Fibroblast of the conjunctiva (primary cell): Measurements from ENCODE around the gene CFTR.

Experiments
- DNase-seq: peaks from one replicate; pipeline ENCODE4 v3.0.0-alpha.2; 2010; ENCODE audit warnings: low read depth

Gene CFTR

DNA sequence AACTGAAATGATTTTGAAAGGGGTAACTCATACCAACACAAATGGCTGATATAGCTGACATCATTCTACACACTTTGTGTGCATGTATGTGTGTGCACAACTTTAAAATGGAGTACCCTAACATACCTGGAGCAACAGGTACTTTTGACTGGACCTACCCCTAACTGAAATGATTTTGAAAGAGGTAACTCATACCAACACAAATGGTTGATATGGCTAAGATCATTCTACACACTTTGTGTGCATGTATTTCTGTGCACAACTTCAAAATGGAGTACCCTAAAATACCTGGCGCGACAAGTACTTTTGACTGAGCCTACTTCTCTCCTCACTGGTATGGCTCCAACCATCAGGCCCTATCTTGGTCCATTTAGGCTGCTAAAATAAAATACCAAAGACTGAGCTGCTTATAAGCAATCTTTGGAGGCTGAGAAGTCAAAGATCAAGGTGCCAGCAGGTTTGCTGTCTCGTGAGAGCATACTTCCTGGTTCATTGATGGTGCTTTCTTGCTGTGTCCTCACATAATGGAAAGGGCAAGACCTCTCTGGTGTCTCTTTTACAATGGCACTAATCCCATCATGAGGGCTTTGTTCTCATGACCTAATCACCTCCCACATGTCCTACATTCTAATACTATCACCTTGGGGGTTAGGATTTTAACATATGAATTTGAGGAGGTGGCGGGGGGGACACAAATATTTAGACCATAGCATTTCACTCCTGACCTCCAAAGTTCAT lies 173.3 kb downstream of the CFTR start:
- no peak for DNase-seq

GRCh38 chr7:117654780-117655179 lies 175.0 kb downstream of the CFTR start:
- no peak for DNase-seq

DNA sequence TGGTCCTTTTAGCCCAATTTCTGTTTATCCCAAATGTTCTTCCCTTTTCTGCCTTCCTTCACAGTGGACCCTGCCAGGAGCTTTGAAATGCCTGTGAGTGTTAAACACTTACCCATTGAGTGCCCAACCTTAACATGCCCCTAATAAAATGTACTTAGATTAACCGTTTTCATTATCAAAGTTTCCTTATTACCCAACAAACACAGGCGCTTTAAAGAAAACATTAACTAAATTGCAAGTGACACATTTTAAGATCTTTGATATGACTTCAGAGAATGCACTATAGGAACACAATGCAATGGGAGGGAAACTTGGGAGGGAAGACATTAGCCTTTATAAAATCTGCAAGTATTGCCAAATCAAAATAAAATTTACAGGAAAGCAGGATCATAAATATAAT lies 177.0 kb downstream of the CFTR start:
- DNase-seq, result no peak

DNA sequence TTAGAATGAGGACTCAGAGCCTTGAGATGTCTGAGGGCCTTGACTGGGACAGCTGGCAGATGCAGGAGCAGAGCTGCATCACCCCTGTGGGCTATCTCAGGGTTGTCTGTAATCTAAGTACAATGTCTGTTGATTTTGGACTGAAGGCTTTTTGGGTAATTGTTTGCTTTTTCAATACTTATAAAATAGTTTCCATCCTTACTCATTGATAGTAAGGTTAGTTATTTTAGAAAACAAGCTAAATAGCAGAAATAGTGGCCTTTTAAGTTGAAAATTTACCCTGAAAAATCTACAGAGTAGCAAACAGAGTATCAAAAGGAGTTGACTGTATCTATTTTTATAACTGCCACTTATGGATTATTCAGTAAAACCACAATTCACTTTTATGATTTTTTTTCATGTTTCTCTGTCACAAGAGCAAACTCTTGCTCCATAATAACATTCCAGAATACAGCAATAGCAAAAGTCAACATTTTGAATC lies 179.7 kb downstream of the CFTR start:
- DNase-seq, result no peak

GRCh38 chr7:117661328-117661727 lies 181.5 kb downstream of the CFTR start:
- DNase-seq, result no peak

GRCh38 chr7:117664047-117664446 lies 184.2 kb downstream of the CFTR start:
- DNase-seq, result no peak

DNA sequence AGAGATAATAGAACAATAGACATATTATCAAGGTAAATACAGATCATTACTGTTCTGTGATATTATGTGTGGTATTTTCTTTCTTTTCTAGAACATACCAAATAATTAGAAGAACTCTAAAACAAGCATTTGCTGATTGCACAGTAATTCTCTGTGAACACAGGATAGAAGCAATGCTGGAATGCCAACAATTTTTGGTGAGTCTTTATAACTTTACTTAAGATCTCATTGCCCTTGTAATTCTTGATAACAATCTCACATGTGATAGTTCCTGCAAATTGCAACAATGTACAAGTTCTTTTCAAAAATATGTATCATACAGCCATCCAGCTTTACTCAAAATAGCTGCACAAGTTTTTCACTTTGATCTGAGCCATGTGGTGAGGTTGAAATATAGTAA lies 185.5 kb downstream of the CFTR start:
- DNase-seq, result no peak

DNA sequence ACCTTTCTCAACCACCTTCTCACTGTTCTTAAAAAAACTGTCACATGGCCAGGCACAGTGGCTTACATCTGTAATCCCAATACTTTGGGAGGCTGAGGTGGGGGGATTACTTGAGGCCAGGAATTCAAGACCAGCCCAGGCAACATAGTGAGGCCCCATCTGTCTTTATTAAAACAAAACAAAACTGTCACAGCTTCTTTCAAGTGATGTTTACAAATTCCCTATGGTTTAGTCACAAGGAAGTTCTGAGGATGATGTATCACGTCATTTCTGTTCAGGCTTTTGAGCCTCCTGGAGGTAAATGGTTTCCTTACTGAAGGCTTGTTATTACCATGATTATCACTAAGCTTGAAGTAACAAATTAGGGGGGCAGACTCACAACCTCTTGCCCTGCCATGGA lies 186.2 kb downstream of the CFTR start:
- no peak for DNase-seq

GRCh38 chr7:117666689-117667088 lies 186.9 kb downstream of the CFTR start:
- no peak for DNase-seq

DNA sequence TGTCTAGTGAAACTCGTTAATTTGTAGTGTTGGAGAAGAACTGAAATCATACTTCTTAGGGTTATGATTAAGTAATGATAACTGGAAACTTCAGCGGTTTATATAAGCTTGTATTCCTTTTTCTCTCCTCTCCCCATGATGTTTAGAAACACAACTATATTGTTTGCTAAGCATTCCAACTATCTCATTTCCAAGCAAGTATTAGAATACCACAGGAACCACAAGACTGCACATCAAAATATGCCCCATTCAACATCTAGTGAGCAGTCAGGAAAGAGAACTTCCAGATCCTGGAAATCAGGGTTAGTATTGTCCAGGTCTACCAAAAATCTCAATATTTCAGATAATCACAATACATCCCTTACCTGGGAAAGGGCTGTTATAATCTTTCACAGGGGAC lies 187.6 kb downstream of the CFTR start:
- no peak for DNase-seq

DNA sequence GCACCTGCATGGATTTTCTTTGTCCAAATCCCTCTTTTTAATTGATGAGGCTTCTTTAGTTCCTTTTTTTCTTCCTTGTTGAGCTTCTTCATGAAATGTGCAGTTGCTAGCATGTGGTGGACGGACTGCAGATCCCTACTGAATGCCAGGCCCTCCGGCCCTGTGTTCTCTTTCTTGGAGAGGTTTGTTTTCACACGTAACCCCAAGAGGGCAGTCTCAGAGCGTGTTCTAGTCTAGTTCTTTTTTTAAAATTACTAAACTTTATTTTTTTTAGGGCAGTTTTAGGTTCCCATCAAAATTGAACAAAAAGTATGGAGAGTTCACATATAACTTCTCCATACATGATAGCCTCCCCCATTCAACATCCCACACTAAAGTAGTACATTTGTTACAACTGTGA lies 190.0 kb downstream of the CFTR start:
- DNase-seq, result no peak

DNA sequence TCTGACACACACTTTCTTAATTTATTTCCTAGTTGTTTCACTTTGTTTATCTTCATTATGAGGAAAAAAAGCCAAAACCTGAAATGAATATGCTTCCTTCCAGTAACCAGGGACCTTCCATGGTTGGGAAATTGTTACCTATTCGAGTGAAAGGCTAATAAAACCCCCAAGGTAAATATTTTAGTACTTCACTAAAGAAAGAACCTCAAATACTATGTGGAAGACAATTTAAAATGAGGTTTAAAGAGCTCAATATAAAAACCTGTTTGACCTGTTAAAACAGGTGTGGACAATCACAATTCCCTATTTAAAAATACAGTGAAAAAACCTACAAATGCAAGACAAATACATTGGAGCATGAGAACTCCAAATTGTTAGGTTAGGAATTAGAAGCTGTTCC lies 192.6 kb downstream of the CFTR start:
- DNase-seq, result no peak

- no peak for DNase-seq
Measured at GRCh38 chr7:117673367-117673766, 193.5 kb downstream of the CFTR start.

- DNase-seq, result peak; percentile 18
Measured at GRCh38 chr7:117673839-117674238, 194.0 kb downstream of the CFTR start.

DNA sequence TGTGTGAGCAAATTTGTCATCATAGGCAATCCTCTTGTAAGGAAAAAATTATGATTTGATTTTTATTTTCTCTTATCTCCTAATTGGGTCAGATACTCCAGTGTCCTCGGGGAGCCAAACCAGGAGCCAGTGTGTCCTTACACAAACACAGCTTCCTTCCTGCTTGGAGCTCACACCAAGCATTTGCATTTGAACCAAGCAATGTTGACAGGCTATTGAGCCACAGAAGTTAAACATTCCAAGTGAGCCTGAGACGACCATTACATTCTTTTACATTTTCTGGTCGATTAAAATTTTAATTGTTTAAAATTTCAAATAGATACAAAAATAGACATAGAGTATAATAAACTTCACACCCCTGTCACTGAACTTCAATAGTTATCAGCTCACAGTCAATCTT lies 194.8 kb downstream of the CFTR start:
- DNase-seq, result no peak

DNA sequence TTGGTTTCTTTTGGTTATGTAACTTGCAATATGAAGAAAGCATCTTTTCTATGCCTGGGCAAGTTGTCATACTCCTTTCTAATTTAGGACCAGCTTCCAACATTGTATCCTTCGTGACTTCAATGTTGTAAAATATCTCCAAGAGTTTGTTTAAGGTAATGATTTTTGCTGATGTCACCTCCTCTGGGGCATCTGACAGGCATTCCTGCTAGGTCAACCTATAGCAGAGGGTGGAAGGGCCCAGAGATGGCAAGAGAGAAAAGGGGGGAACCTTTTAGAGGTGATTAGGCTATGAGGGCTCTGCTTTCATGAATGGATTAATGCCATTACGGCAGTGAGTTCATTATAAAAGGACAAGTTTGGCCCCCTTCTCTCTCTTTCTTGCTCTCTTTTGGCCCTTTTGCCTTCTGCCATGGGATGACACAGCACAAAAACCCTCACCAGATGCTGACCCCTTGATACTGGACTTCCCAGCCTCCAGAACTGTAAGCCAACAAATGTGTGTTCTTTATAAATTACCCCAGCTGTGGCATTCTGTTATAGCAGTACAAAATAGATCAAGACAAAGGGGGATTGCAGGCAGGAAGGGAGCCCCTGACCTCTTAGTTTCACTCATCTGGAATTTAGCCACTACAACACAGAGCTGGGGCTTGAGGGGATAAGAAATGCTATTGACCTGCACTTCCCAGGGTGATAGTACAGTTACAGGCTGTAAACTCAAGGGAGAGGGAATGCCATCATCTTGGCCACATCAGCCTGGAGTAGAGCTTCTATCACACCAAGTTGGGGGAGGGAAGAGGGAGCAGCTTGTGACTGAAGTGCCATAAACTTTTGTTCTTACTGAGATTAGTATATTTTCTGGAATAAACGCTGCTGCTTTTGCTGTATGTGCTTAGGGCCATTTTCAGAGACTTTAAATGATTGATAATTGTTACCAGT lies 195.9 kb downstream of the CFTR start:
- no peak for DNase-seq

GRCh38 chr7:117679120-117679519 lies 199.3 kb downstream of the CFTR start:
- no peak for DNase-seq

- no peak for DNase-seq
Measured at GRCh38 chr7:117682681-117683385, 203.0 kb downstream of the CFTR start.

DNA sequence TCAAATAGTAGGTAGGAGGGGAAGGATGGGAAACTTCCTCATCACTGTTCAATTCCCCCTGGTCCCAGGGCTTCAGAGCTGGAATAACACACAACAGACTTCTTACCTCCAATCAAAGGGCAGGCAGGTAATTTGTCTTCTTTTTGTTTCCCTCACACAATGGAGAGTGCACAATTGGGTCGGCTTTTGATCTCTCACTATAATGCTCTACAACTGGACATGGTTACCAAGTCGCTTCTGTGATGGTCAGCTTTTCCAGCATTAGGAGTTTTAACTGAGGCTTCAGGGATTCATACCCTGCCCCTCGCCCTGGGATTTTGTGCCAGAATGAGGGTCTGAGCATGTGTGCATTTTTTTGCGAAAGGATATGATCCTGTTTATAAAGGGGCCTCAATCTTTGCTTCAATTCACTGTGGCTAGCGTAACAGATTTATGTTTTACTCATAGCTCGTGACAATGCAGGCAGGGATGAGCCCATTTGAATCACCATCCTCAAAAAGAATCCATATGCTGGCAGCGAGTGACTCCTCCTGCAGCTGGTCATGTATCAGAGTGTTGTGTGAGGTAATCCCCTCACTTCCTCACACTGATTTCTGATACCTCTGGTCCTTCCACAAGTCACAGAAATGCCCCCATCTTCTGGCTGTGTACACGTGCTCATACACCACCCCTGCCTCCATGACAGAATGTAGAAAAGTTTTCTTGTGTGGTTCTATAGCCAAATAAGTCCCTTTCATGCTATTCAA lies 203.8 kb downstream of the CFTR start:
- DNase-seq, result no peak

DNA sequence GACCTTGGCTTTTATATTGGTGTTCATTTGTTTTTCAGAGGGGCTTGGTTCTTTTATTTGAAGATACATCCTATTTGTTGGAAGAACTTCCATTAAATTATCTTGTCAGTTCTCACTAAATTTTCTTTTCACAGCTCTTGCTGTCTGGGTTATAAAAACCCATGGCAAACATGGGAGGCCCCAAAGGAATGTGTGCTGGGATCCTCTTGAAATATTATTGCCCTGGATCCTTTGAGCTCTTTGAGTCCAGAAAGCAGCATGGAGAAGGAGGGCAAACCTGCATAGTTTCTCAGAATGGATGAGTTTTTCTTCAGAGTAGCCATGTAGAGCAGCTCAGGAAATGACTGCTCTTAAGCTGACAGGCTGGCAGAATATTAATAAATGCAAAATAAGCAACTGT lies 206.0 kb downstream of the CFTR start:
- no peak for DNase-seq

DNA sequence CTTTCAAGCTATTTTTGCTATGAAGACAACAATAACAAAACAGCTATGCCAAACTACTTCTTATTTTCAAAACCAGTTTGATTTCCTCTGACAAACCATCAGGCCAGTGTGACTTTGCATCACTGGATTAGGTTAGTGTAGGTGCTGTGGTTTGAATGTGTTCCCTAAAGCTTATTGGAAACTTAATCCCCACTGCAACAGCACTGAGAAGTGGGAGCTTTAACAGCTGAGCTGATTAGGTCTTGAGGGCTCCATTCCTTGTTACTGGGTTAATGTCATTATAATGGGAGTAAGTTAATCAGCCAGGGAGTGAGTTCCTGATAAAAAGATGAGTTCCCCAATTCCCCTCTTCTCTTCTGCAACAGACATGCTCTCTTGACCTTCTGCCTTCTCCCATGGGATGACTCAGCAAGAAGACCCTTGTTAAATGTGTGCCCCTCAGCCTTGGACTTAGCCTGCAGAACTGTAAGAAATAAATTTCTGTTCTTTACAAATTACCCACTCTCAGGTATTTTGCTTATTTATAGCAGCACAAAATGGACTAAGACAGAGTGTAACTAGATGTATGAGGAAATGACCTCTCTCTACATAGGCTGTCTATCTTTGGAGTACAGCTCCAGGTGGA lies 206.6 kb downstream of the CFTR start:
- no peak for DNase-seq
